ENCODE results near the gene PILRA. TPM values are rescaled to one million over a fixed set of nuclear protein-coding genes. Genes with fewer than 3 reads are reported as not detected.
"Not testable (repeated sequence)": the region's sequence is repeated elsewhere in the genome, so short reads cannot be mapped to it uniquely, and the experiment has no call there.

The PILRA gene
- total RNA-seq, 2 donors from 2014 or later: 5.9 to 15.3 TPM

DNA sequence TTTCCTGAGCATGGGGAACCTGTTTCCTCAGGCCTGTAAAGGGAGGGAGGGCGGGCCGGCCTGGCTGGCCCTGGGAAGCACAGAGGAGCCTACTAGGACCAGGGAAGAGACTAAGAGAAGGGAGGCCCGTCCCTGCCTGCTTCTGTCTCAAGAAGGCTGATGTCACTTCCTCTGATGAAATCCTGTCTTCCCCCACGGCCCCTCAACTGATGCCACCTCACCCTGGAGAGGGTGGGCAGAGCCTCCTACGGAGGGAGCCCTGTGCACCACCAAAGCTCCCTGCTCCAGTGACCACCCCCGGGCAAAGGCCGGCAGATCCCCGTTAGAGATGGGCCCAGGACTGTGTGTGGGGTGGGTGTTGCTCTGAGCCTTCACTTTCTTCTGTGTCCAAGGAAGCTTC is 1.0 kb upstream of the PILRA start:
- intact Hi-C loops (cut with DNase I): no loop called here
- DNase-seq (ENCODE audit: low spot score): peak; percentile 84

DNA sequence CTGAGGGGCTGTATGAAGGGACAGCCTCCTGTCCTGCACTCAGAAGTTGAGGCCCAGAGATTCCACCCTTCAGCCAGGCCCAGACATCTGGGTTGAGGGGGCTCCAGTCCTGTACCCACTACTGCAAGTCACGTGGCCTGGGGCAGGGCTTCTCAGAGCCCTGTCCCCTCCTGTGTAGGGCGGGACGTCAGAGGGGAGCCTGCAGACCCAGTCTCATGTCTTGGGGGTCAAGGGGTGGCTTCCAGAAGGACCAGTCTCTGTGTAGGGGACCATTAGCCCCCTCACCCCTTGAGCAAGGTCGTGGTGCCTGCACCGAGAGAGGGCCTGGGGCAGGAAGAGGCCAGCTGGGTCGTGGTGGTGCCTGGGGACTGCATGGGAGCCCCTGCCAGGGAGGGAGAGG is 593 bp upstream of the PILRA start:
- peak; percentile 52 for DNase-seq (ENCODE audit: low spot score)

DNA sequence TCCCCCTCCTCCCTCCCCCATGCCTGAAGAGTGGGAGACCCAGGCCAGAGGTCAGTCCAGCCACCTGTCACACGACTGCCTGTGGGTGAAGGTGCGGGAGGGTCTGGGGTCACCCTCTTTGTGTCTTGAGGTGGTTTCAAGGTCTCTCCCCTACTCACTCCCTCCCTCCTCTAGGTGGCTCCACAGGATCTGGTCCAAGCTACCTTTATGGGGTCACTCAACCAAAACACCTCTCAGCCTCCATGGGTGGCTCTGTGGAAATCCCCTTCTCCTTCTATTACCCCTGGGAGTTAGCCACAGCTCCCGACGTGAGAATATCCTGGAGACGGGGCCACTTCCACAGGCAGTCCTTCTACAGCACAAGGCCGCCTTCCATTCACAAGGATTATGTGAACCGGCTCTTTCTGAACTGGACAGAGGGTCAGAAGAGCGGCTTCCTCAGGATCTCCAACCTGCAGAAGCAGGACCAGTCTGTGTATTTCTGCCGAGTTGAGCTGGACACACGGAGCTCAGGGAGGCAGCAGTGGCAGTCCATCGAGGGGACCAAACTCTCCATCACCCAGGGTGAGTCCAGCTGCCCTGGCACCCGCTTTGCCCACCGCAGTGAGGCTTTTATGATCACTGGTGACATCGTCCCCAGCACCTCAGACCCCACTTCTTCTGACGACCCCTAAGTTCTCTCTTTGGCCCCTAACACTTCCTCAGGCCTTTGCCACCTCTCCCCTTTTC is 747 bp downstream of the PILRA start:
- not testable (repeated sequence) for DNase-seq (ENCODE audit: low spot score)

More for the DNA sequence above, 593 bp upstream of the PILRA start:
- intact Hi-C loops (cut with DNase I): no loop called here

DNA sequence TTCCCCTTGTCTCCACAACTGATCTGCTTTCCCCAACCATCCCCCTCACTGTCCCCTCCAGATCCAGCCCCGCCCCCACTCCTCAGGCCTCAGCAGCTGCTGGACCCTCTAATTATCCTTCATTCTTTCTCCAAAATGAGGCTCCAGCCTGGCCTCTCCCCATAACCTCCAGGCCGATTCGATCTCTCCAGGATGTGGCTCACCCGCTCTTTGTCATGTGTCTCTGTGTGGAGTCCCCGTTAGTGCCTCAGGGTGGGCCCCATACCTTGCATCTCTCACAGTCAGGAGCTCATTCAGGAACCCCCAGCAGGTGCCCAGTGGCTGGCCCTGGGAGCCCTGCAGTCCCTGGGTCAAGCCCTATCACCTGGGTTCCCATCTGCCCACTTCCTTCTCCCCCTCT is 1.3 kb downstream of the PILRA start:
- no peak for DNase-seq (ENCODE audit: low spot score)

More for the DNA sequence above, 747 bp downstream of the PILRA start:
- intact Hi-C loops (cut with DNase I): not testable (repeated sequence)

GRCh38 chr7:100376066-100376465 is 2.8 kb downstream of the PILRA start:
- intact Hi-C loops (cut with DNase I): no loop called here
- no peak for DNase-seq (ENCODE audit: low spot score)

More for the DNA sequence above, 1.3 kb downstream of the PILRA start:
- intact Hi-C loops (cut with DNase I): no loop called here

DNA sequence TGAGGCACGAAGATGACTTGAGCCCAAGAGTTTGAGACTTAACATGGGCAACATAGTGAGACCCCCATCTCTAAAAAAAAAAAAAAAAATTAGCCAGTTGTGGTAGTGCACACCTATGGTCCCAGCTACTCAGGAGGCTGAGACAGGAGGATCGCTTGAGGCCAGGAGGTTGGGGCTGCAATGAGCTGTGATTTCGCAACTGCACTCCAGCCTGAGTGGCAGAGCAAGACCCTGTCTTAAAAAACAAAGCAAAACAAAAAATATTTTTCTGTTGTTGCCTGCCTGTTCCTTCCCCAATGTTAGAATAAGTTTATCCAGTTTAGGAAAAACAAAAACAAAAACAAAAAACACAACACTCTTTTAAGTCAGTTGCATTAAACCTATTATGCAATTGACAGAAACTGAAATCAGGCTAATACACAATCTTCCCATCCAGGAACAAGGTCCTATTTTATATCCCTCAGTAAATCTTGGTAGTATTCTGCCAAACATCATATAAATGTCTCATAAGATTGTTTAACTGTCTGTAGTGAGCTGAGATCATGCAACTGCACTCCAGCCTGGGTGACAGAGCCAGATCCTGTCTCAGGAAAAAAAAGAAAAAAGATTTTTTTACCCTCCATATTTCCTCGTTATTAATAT is 4.9 kb downstream of the PILRA start:
- intact Hi-C loops (cut with DNase I): no loop called here
- DNase-seq (ENCODE audit: low spot score): no peak

- intact Hi-C loops (cut with DNase I): no loop called here
- no peak for DNase-seq (ENCODE audit: low spot score)
Observed at GRCh38 chr7:100380196-100380595, 6.9 kb downstream of the PILRA start.

- intact Hi-C loops (cut with DNase I); DNase-seq (ENCODE audit: low spot score): not testable (repeated sequence)
Observed at GRCh38 chr7:100381531-100382233, 8.4 kb downstream of the PILRA start.

GRCh38 chr7:100382234-100382853 is 9.1 kb downstream of the PILRA start:
- DNase-seq (ENCODE audit: low spot score); intact Hi-C loops (cut with DNase I): not testable (repeated sequence)

DNA sequence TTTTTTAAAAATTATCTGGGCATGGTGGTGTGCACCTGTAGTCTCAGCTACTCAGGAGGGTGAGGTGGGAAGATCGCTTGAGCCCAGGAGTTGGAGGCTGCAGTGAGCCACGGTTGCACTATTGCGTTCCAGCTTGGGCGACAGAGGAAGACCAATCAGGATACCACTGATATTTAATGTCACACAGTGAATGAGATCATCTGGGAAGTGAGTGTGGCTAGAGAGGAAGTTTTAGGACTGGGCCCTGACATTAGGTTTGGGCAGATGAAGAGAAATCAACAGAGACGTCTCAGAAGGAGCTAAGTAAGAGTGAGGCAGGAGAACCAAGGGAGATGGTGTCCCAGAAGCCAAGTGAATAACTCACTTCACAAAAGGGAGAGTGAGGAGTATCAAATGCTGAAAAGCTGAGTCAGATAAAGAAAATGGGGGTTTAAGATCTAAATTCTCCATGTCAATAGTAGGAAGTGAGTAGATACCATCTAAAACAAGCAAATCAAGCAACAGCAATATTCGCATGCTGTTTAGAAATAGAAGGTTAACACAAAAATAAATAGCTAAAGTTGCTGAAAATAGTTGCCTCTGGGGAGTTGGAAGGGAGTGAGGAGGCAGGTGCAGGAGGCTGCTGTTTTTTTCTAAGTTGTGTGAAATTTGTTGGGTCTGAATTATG is 11.5 kb downstream of the PILRA start:
- intact Hi-C loops (cut with DNase I): no loop called here
- no peak for DNase-seq (ENCODE audit: low spot score)

DNA sequence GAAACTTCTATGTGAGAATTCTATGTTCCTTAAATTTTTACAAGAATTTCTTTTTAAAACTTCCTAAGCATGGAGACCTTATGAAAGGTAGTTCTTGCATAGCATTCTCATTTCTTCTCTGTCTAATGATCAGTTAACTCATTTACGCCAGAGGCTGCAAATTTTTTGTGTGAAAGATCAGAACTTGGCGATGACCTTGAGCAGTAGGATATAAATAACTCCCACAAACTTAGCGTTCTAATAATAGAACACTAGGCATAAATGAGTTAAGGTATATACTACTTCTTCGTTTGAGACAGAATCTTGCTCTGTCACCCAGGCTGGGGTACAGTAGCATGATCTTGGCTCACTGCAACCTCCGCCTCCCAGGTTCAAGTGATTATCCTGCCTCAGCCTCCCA is 13.7 kb downstream of the PILRA start:
- intact Hi-C loops (cut with DNase I): no loop called here
- no peak for DNase-seq (ENCODE audit: low spot score)

DNA sequence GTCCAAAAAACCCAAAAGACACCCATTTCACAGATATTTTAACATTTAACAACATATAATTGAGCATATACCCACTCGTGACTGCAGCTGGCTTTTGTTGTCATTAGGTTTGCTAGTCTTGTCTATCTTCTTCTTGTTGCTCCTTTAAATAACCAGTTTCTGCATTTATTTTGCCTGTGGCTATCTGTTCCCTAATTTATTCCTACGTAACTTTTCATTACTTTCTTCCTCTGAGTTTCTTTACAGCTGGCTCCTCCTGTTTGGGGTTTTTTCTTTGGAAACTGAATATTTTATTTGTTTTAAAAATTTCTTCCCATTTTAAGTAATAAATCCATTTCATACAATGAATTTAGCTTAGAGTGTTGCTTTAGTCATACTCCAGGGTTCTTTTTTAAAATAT is 14.4 kb downstream of the PILRA start:
- intact Hi-C loops (cut with DNase I): no loop called here
- no peak for DNase-seq (ENCODE audit: low spot score)

DNA sequence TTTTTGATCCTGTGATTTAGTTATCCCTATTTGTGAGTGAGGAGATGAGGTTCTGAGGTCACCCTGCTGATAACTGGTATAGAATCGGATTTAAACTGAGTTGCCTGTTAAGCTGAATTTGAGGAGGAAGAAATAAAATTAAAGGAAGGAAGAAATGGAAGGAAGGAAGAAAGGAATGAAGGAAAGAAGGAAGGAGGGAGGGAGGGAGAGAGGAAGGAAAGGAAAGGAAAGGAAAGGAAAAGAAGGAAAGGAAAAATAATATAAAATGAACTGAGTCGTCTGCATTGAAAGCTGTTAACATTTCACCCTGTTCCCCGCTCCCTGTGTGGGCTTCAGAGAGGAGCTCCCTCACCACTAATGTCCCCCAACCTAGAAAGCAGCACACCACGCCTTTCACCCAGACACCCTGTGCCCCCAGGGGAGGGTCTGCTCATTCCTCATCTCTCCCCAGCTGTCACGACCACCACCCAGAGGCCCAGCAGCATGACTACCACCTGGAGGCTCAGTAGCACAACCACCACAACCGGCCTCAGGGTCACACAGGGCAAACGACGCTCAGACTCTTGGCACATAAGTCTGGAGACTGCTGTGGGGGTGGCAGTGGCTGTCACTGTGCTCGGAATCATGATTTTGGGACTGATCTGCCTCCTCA is 16.3 kb downstream of the PILRA start:
- intact Hi-C loops (cut with DNase I): no loop called here

GRCh38 chr7:100390286-100391009 is 17.2 kb downstream of the PILRA start:
- no peak for DNase-seq (ENCODE audit: low spot score)
- intact Hi-C loops (cut with DNase I): no loop called here

More for the DNA sequence above, 16.3 kb downstream of the PILRA start:
- DNase-seq (ENCODE audit: low spot score): no peak

DNA sequence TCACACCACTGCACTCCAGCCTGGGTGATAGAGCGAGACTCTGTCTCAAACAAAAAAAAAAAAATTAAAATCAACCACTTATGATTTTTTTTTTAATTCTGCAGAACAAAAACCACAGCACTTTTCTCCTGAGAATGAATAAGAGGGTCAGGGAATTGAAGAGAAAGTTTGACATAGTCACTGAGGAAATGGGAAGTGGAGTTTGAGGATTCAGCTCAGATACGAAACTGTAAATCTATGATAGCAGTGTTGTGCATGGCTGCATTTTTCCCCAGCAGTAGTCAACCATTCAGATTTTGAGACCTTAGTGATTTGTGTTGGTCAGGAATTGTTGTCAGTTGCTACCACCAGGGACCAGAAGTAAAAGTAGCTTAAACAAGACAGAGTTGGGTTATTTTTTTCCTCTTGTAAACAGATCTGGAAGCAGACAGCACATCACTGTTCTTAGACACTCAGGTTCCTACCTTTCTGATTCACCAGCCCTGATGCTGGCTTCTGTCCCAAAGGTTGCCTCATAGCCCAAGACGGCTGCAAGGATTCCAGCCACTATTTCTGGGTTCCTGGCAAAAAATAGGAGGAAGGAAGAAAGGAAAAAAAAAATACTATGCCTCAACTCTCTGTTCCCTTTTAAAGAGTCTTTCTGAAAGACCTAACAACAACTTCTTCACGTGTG is 20.1 kb downstream of the PILRA start:
- intact Hi-C loops (cut with DNase I): no loop called here
- no peak for DNase-seq (ENCODE audit: low spot score)

GRCh38 chr7:100394077-100394476 is 20.8 kb downstream of the PILRA start:
- intact Hi-C loops (cut with DNase I): no loop called here
- DNase-seq (ENCODE audit: low spot score): no peak

DNA sequence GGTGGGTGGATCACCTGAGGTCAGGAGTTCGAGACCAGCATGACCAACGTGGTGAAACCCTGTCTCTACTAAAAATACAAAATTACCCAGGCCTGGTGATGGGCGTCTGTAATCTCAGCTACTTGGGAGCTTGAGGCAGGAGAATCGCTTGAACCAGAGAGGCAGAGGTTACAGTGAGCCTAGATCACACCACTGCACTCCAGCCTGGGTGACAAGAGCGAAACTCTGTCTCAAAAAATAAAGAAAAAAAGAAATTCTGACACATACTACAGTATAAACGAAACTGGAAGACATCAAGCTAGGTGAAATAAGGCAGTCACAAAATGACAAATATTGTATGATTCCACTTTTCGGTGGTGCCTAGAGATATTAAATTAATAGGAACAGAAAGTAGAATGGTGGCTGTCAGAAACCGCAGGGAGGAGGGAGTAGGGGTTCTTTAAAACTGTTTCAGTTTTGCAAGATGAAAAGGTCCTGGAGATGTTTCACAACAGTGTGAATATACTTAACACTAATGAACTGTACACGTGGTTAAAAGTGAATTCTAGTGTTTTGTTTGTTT is 23.2 kb downstream of the PILRA start:
- no peak for DNase-seq (ENCODE audit: low spot score)
- intact Hi-C loops (cut with DNase I): loop anchor here in 1 of 2 donors (2.0 kb wide), 1 partner anchor 56 kb away; no protein-coding TSS in a partner anchor
